Pulmonary artery endothelial cell (primary cell): ENCODE measurements around the gene FDX2. TPM values are rescaled to one million over a fixed set of nuclear protein-coding genes. Genes with fewer than 3 reads are reported as not detected.
A peak's percentile ranks its signal among the peaks of the same experiment; 100 is the strongest.
"Not testable (repeated sequence)": the region's sequence is repeated elsewhere in the genome, so short reads cannot be mapped to it uniquely, and the experiment has no call there.

ENCODE experiments used
- DNase-seq: peaks from one replicate; pipeline ENCODE4 v3.0.0-alpha.2; 2011; ENCODE audit warnings: low read depth, low spot score
- total RNA-seq: library from RNA; depleted of rRNA; stranded (reverse); fragments of >200 nt; gene quantifications from 2 replicates; pipeline ENCODE4 v1.2.3, GENCODE V29; 2014

Gene FDX2
- total RNA-seq, 1 donor from 2014 or later, result 25.8 TPM

DNA sequence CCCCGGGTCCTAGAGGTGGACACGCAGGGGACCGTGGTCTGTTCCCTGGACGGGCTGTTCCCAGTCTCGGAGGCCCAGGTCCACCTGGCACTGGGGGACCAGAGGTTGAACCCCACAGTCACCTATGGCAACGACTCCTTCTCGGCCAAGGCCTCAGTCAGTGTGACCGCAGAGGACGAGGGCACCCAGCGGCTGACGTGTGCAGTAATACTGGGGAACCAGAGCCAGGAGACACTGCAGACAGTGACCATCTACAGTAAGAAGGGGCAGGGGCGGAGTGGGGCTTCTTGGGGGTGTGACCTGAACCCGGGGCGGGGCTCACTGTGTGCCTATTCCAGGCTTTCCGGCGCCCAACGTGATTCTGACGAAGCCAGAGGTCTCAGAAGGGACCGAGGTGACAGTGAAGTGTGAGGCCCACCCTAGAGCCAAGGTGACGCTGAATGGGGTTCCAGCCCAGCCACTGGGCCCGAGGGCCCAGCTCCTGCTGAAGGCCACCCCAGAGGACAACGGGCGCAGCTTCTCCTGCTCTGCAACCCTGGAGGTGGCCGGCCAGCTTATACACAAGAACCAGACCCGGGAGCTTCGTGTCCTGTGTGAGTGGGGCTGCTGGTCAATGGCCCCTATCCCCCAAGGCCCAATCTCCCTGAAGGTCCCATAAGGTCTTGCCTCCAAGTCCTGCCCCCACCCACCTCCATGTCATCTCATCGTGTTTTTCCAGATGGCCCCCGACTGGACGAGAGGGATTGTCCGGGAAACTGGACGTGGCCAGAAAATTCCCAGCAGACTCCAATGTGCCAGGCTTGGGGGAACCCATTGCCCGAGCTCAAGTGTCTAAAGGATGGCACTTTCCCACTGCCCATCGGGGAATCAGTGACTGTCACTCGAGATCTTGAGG, 31.5 kb downstream of the FDX2 start:
- DNase-seq, result no peak

DNA sequence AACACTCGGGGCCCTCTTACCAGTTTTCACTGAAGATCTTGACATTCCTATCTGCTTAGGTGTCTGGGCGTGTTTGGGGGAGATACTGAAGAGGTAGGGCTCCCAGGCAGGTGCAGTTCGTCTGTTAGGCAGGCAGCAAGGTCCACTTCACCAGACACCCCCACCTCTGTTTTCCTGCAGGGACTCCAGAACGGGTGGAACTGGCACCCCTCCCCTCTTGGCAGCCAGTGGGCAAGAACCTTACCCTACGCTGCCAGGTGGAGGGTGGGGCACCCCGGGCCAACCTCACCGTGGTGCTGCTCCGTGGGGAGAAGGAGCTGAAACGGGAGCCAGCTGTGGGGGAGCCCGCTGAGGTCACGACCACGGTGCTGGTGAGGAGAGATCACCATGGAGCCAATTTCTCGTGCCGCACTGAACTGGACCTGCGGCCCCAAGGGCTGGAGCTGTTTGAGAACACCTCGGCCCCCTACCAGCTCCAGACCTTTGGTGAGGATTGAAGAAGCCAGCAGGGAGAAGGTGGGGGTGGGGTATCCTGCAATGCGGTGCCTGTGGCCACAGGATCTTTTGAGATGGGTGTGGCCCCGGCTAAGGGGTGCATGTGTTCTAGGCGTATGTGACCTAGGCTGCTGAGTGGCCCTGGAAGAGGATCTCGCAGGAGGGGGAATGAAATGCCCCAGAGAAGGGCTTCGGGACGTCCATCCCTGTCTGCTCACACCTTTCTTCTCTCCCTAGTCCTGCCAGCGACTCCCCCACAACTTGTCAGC, 32.3 kb downstream of the FDX2 start:
- no peak for DNase-seq

- not testable (repeated sequence) for DNase-seq
Measured at GRCh38 chr19:10282043-10282442, 33.8 kb downstream of the FDX2 start.

GRCh38 chr19:10279737-10280442, 35.9 kb downstream of the FDX2 start:
- DNase-seq, result no peak

GRCh38 chr19:10278935-10279334, 36.9 kb downstream of the FDX2 start:
- DNase-seq, result no peak

DNA sequence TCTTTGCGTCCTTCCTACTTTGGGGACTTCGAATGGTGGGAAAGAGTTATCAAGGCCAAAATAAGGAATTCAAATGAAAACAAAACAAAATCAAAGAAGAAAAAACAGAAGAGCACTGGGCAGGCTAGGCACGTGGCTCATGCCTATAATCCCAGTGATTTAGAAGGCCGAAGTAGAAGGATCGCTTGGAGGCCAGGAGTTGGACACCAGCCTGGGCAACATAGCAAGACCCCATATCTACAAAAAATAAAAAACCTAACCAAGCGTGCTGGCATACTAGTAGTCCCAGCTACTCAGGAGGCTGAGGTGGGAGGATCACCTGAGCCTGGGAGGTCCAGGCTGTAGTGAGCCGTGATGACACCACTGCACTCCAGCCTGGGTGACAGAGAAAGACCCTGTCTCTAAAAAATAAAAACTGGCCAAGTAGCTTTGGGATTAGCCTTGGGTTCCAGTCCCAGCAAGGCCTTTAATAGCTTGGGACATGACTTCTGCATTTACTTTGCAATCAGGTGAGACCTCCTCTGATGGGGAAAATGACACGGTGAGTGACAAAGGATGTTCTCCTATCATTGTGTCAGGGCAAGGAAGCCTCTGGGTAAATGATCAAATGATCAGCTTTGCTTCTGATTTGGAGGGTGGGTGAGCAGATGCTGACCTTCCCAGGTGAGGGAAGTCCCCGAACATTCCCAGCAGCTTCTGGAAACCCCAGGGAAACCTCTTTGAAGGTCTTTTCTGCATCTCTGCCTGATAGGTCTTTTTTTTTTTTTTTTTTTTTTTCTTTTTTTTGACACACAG, 37.8 kb downstream of the FDX2 start:
- DNase-seq, result no peak

DNA sequence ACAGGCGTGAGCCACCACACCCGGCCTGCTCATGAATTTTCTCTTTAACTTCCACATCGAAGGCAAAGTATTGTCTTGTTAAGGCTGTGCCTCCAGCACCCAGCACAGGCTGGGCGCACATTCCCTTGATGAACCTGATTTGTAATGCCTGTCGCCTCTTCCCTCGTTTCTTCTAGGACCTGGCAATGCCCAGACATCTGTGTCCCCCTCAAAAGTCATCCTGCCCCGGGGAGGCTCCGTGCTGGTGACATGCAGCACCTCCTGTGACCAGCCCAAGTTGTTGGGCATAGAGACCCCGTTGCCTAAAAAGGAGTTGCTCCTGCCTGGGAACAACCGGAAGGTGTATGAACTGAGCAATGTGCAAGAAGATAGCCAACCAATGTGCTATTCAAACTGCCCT, 41.2 kb downstream of the FDX2 start:
- DNase-seq, result no peak

- DNase-seq, result no peak
Measured at GRCh38 chr19:10271543-10272086, 44.2 kb downstream of the FDX2 start.

GRCh38 chr19:10270616-10271394, 45.0 kb downstream of the FDX2 start, which contains the start of gene ICAM1:
TSS of gene ICAM1 (plus strand) at chr19:10271120. CDS start at chr19:10271160, 40 bp downstream.
- DNase-seq, result peak; percentile 87

- DNase-seq, result no peak
Measured at GRCh38 chr19:10270180-10270615, 45.6 kb downstream of the FDX2 start.

GRCh38 chr19:10269333-10270179, 46.3 kb downstream of the FDX2 start:
- DNase-seq, result peak; percentile 79

DNA sequence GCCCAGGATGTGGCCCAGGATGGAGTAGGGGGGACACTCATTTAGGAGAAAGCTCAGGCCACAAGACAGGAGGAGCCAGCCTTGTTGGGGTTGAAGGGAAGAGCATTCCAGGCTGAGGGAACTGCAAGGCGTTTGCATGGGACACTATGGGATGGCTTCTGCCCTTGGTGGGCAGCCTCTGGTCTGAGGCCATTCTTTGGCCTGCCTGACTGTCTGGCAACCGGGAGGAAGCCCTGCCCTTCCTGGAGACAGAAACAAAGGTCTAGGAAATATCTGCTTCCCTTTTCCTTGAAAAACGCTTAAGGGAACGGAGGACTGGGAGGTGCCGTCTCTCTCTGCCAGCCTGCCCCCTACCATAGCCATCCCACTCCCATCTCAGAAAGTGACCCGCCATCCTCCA, 47.7 kb downstream of the FDX2 start:
- DNase-seq, result no peak

DNA sequence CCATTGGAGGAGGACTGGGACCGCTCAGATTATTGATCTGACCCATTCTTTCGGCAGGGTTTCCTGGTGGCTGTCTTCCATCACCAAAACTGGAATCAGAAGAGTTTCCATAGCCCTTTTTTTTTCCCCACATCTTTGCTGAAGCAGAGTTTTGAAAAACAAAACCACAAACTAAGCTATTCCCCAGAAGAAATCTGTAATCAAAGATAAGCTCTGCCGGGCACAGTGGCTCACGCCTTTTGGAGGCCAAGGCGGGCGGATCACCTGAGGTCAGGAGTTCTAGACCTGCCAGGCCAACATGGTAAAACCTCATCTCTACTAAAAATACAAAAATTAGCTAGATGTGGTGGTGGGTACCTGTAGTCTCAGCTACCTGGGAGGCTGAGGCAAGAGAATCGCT, 49.1 kb downstream of the FDX2 start:
- no peak for DNase-seq

DNA sequence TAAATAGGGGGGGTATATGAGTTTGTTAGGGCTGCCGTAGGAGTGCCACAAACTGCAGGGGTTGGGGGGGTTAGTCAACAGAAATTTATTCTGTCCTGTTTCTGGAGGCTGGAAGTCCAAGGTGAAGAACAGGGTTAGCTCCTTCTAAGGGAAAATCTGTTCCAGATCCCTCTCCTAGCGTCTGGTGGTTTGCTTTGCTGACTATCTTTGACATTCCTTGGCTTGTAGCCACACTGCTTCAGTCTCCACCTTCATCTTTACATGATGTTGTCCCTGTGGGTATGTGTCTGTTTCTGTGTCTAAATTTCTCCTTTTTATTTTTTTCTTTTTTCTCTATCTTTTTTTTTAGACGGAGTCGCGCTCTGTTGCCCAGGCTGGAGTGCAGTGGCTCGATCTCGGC, 53.0 kb downstream of the FDX2 start:
- no peak for DNase-seq

DNA sequence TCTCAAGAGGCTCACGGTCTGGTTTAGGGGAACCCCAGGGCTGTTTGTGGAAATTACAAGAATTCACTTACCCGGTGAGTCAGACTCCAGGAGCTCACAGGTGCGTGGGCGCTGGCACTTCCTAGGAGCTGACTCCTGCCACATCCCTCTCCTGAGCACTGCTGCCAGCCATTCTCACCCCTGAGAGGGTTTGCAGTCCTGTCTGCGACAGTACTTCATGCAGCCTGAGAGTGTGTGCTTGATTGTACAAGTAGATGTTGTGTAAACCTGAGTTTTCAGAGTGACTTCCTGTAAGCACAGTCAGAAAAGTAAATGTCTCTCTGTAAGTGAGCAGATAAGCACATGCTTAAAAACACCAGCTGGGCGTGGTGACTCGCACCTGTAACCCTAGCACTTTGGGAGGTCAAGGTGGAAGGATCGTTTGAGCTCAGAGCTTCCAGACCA, 55.7 kb downstream of the FDX2 start:
- no peak for DNase-seq
